ENCODE measurements around the gene SLC6A19.

The SLC6A19 gene

GRCh38 chr5:1270933-1271914 is 69.8 kb downstream of the SLC6A19 start:
- DNase-seq: no peak

GRCh38 chr5:1272201-1272600 is 70.8 kb downstream of the SLC6A19 start:
- no peak for DNase-seq

- DNase-seq: no peak
Measured at GRCh38 chr5:1273745-1274144, 72.3 kb downstream of the SLC6A19 start.

- DNase-seq: no peak
Measured at GRCh38 chr5:1274471-1274870, 73.1 kb downstream of the SLC6A19 start.
